Mesenchymal stem cell (in vitro differentiated cells and primary cell): Measurements from ENCODE around the gene CBARP.

Source experiments
- DNase-seq: peaks from one replicate; pipeline ENCODE4 v3.0.0-alpha.2; 2013
- H2AFZ ChIP-seq: one replicate; pipeline ENCODE4 v1.6.1; 2013; ENCODE audit warnings: low read depth, mild to moderate bottlenecking, control low read depth, inconsistent platforms, low read length, moderate library complexity
- H2AK5ac ChIP-seq: 2 replicates; pipeline ENCODE4 v1.6.1; 2013; ENCODE audit warnings: low read length, moderate library complexity, mild to moderate bottlenecking, inconsistent platforms; ENCODE audit not compliant: severe bottlenecking
- H2BK120ac ChIP-seq: one replicate; pipeline ENCODE4 v1.6.1; 2013; ENCODE audit warnings: low read depth, mild to moderate bottlenecking, inconsistent platforms, low read length, moderate library complexity
- H2BK12ac ChIP-seq, 2 experiments: one replicate each; pipeline ENCODE4 v1.6.1; 2013; ENCODE audit warnings: inconsistent platforms in 2 of 2, low read length in 2 of 2, mild to moderate bottlenecking in 2 of 2, moderate library complexity in 2 of 2, control low read depth in 1 of 2
- H2BK15ac ChIP-seq: one replicate; pipeline ENCODE4 v1.6.1; 2013; ENCODE audit warnings: mild to moderate bottlenecking, low read depth, inconsistent platforms; ENCODE audit not compliant: poor library complexity, severe bottlenecking
- H2BK5ac ChIP-seq: 2 replicates; pipeline ENCODE4 v1.6.1; 2013; ENCODE audit warnings: low read depth, mild to moderate bottlenecking, low read length, control low read depth, inconsistent platforms; ENCODE audit not compliant: poor library complexity, severe bottlenecking
- H3K14ac ChIP-seq, 2 experiments: one replicate each; pipeline ENCODE4 v1.6.1; 2013; ENCODE audit warnings: inconsistent platforms in 2 of 2, low read length in 2 of 2, control low read depth in 1 of 2, mild to moderate bottlenecking in 1 of 2, moderate library complexity in 1 of 2
- H3K18ac ChIP-seq, 2 experiments: one replicate each; pipeline ENCODE4 v1.6.1; 2013; ENCODE audit warnings: inconsistent platforms in 2 of 2, low read length in 2 of 2, control low read depth in 1 of 2, low read depth in 1 of 2, mild to moderate bottlenecking in 1 of 2
- H3K23ac ChIP-seq, 2 experiments: one replicate each; pipeline ENCODE4 v1.6.1; 2013; ENCODE audit warnings: inconsistent platforms in 2 of 2, low read length in 2 of 2, mild to moderate bottlenecking in 2 of 2, moderate library complexity in 2 of 2, control low read depth in 1 of 2
- H3K27ac ChIP-seq: 2 replicates; pipeline ENCODE4 v1.5.1; 2013; ENCODE audit warnings: mild to moderate bottlenecking, moderate library complexity, low read length, control low read depth, inconsistent platforms; ENCODE audit not compliant: poor library complexity, severe bottlenecking
- H3K27me3 ChIP-seq, 2 experiments: 2 replicates each; pipeline versions ENCODE4 v1.6.1 to v1.7.0; 2013; ENCODE audit warnings: low read length in 2 of 2, mild to moderate bottlenecking in 2 of 2, moderate library complexity in 2 of 2, control low read depth in 1 of 2, inconsistent platforms in 1 of 2; ENCODE audit not compliant: control insufficient read depth in 1 of 2, insufficient read depth in 1 of 2
- H3K36me3 ChIP-seq, 2 experiments: 2 replicates each; pipeline versions ENCODE4 v1.6.1 to v1.7.0; 2013; ENCODE audit warnings: low read length in 2 of 2, control low read depth in 1 of 2, inconsistent platforms in 1 of 2, low read depth in 1 of 2, mild to moderate bottlenecking in 1 of 2; ENCODE audit not compliant: insufficient read depth in 2 of 2, control insufficient read depth in 1 of 2
- H3K4ac ChIP-seq, 2 experiments: one replicate each; pipeline ENCODE4 v1.6.1; 2013; ENCODE audit warnings: inconsistent platforms in 2 of 2, low read length in 2 of 2, mild to moderate bottlenecking in 2 of 2, moderate library complexity in 2 of 2, control low read depth in 1 of 2, low read depth in 1 of 2
- H3K4me1 ChIP-seq: 2 replicates; pipeline ENCODE4 v1.6.1; 2013; ENCODE audit warnings: low read depth, low read length, control low read depth; ENCODE audit not compliant: control insufficient read depth, insufficient read depth
- H3K4me2 ChIP-seq: 2 replicates; pipeline ENCODE4 v1.6.1; 2013; ENCODE audit warnings: low read length, mild to moderate bottlenecking, inconsistent platforms; ENCODE audit not compliant: poor library complexity, severe bottlenecking
- H3K4me3 ChIP-seq, 2 experiments: 2 replicates each; pipeline versions ENCODE4 v1.5.1 to v1.7.0; 2013; ENCODE audit warnings: low read length in 2 of 2, mild to moderate bottlenecking in 2 of 2, control low read depth in 1 of 2, low read depth in 1 of 2; ENCODE audit not compliant: insufficient read depth in 1 of 2
- H3K79me1 ChIP-seq: replicated peaks from 2 replicates; pipeline ENCODE4 v1.6.1; 2013; ENCODE audit warnings: mild to moderate bottlenecking, control low read depth, low read length, inconsistent platforms; ENCODE audit not compliant: poor library complexity, severe bottlenecking
- H3K9ac ChIP-seq: 2 replicates; pipeline ENCODE4 v1.7.0; 2013; ENCODE audit warnings: mild to moderate bottlenecking, low read length, moderate library complexity
- H3K9me3 ChIP-seq: 2 replicates; pipeline ENCODE4 v1.7.0; 2013; ENCODE audit warnings: mild to moderate bottlenecking, low read length; ENCODE audit not compliant: control insufficient read depth
- H4K8ac ChIP-seq: one replicate; pipeline ENCODE4 v1.6.1; 2013; ENCODE audit warnings: inconsistent platforms, mild to moderate bottlenecking, low read length, moderate library complexity
- H4K91ac ChIP-seq: one replicate; pipeline ENCODE4 v1.6.1; 2013; ENCODE audit warnings: mild to moderate bottlenecking, low read length, inconsistent platforms
- WGBS: methylation state at CpG from one replicate; pipeline ENCODE4 v1.1.7; 2013; ENCODE audit warnings: mixed read lengths; 5-methylcytosine and 5-hydroxymethylcytosine counted together

The CBARP gene

DNA sequence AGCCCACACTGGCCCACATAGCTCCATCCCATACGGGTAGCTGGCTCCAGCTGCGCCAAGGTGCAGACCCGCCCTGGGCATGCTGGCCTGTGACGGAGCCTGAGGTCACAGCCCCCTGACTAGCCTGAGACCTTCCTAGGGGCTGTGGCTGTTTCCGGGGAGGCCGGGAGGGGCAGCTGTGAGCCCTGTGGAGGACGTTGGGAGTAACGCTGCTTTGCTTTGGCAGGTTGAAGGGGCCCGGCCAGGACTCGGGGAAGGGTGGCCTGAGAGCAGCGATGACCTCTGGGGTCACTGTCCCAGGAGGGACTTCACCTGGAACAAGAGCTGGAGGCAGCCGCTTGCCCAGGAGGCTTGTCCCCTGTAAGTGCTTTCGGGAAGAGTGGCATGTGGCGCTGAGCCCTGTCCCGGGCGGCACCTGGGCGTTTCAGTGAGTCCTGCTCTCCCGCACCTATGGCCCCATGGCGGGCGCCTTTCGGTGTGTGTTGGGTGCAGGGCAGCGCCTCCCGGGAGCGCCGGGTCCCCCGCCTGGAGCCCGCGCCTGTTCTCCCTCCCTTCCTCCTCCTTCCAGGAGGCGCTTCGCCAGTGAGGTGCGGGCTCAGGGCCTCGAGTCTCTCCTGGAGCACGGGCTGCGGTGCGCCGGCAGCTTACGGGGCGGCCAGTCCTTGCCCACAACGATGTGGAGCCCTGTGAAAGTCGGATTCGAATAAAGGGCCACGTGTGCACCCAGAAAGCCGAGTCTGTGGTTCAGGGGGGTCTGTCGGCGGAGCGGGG, 36.5 kb upstream of the CBARP start:
- Histone ChIP-seq H3K4ac (peak overlapping the region in 1 of 2 experiments; percentile 57), H3K14ac (no peak overlapping the region), H3K79me1 (peaks cover 19% of the 10 kb centered on the region), H2BK5ac (no peak overlapping the region), H3K36me3 (peaks cover 58 to 70% of the 10 kb centered on the region in 2 experiments), H2BK120ac (no peak overlapping the region), H4K91ac (no peak overlapping the region), H4K8ac (peak overlapping the region; percentile 39), H3K27ac (peak overlapping the region; percentile 15), H3K23ac (no peak overlapping the region), H3K9me3 (no peaks in the 10 kb centered on the region), H3K4me2 (no peak overlapping the region), H3K4me3 (peak overlapping the region in 1 of 2 experiments; percentile 88), H3K9ac (peak overlapping the region; percentile 94), H3K18ac (no peak overlapping the region), H2BK12ac (no peak overlapping the region), H3K4me1 (peaks cover 46% of the 10 kb centered on the region), H2BK15ac (peak overlapping the region; percentile 37), H2AFZ (no peak overlapping the region), H3K27me3 (no peaks in the 10 kb centered on the region), H2AK5ac (no peak overlapping the region)
- DNase-seq = no peak
- 94% methylated on average over 43 of the region's 46 CpGs for WGBS

DNA sequence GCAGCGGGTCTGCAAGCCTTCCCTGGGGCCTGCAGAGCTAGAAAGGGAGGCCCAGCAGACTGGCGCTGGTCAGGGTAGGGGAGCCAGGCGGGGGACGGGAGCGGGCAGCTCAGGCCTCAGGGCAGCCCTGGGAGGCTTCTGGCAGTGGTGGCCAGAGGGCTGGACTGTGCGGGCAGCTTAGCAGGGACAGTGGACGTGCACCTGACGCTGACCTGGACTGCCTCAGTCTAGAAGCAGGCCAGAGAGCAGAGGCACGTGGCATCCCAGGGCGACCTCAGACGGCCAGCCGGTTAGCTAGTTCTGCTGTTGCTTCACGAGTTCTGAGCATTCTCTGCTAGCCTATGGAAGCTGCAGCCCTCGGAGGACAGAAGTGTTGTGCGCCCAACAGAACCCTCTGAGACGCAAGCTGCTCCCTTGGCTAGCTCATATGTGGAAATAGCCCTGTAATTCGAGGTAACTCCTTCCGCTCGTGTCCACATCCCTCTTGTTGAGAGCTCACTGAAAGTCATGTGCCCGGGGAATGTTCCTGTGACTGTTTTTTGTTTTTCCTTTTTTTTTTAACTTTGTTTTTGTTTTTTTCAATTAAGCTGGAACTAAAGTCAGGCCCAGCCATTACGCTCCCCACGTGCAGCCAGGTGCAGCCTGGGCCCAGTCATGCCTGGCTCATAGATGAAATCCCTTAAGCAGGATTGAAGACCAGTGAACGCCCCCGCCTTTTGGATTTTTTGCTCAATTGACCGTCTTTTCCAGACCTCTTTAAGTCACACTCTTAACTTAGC, 35.6 kb upstream of the CBARP start:
- H3K36me3 ChIP-seq = peaks cover 52 to 63% of the 10 kb centered on the region in 2 experiments
- no peak overlapping the region for H2AK5ac ChIP-seq
- no peak overlapping the region for H2BK120ac ChIP-seq
- H2BK12ac ChIP-seq = no peak overlapping the region
- H4K91ac ChIP-seq = peak overlapping the region; percentile 65
- peak overlapping the region in 1 of 2 experiments; percentile 24 for H3K4me3 ChIP-seq
- no peak overlapping the region for H3K18ac ChIP-seq
- peak overlapping the region; percentile 8 for H3K27ac ChIP-seq
- no peak overlapping the region for H2AFZ ChIP-seq
- WGBS = 94% methylated on average over 25 of the region's 25 CpGs
- H3K9ac ChIP-seq = peak overlapping the region; percentile 94
- no peak for DNase-seq
- no peaks in the 10 kb centered on the region for H3K9me3 ChIP-seq
- no peak overlapping the region for H3K23ac ChIP-seq
- H3K4me1 ChIP-seq = peaks cover 50% of the 10 kb centered on the region
- H3K27me3 ChIP-seq = no peaks in the 10 kb centered on the region
- H3K4ac ChIP-seq = no peak overlapping the region
- no peak overlapping the region for H2BK15ac ChIP-seq
- no peak overlapping the region for H3K14ac ChIP-seq
- H3K4me2 ChIP-seq = no peak overlapping the region
- H4K8ac ChIP-seq = peak overlapping the region; percentile 60
- H3K79me1 ChIP-seq = peaks cover 15% of the 10 kb centered on the region
- no peak overlapping the region for H2BK5ac ChIP-seq

GRCh38 chr19:1272423-1273262, 34.8 kb upstream of the CBARP start:
- no peak overlapping the region for H2BK12ac ChIP-seq
- peaks cover 58% of the 10 kb centered on the region for H3K4me1 ChIP-seq
- no peak overlapping the region for H2BK15ac ChIP-seq
- H2AFZ ChIP-seq = no peak overlapping the region
- no peaks in the 10 kb centered on the region for H3K27me3 ChIP-seq
- 89% methylated on average over 33 of the region's 33 CpGs for WGBS
- H2BK120ac ChIP-seq = no peak overlapping the region
- H2BK5ac ChIP-seq = no peak overlapping the region
- peaks cover 49 to 58% of the 10 kb centered on the region in 2 experiments for H3K36me3 ChIP-seq
- no peak overlapping the region for H2AK5ac ChIP-seq
- H3K4ac ChIP-seq = no peak overlapping the region
- no peak overlapping the region for H4K91ac ChIP-seq
- peak overlapping the region; percentile 60 for H4K8ac ChIP-seq
- H3K14ac ChIP-seq = no peak overlapping the region
- no peak overlapping the region for H3K4me2 ChIP-seq
- no peak overlapping the region for H3K27ac ChIP-seq
- H3K9me3 ChIP-seq = no peaks in the 10 kb centered on the region
- no peak overlapping the region for H3K23ac ChIP-seq
- H3K9ac ChIP-seq = peak overlapping the region; percentile 97
- no peak overlapping the region for H3K18ac ChIP-seq
- DNase-seq = no peak
- H3K79me1 ChIP-seq = peaks cover 14% of the 10 kb centered on the region
- H3K4me3 ChIP-seq = peak overlapping the region in 1 of 2 experiments; percentile 85
